IMR-90 (cell line): ENCODE measurements around the gene GNAS-AS1.

ENCODE experiments used
- MAFK ChIP-seq: IDR thresholded peaks from 2 replicates; pipeline ENCODE4 v1.6.1; 2012; ENCODE audit warnings: low read depth, low read length, improper control_type of control experiment
- MAZ ChIP-seq: IDR thresholded peaks from 2 replicates; pipeline ENCODE4 v1.6.1; 2012; ENCODE audit warnings: low read depth, mild to moderate bottlenecking, low read length, improper control_type of control experiment, moderate library complexity, borderline replicate concordance
- POLR2A ChIP-seq: IDR thresholded peaks from 2 replicates; pipeline ENCODE4 v1.6.1; 2012; ENCODE audit warnings: mild to moderate bottlenecking, low read depth, low read length
- RAD21 ChIP-seq: IDR thresholded peaks from 2 replicates; pipeline ENCODE4 v1.6.1; 2012; ENCODE audit warnings: low read length, improper control_type of control experiment
- RFX5 ChIP-seq: IDR thresholded peaks from 2 replicates; pipeline ENCODE4 v1.8.0; 2012; ENCODE audit warnings: low read depth, mild to moderate bottlenecking, low read length, moderate library complexity
- SMC3 ChIP-seq: fragments of 150-350 bp; IDR thresholded peaks from 2 replicates; pipeline ENCODE4 v1.6.1; 2016; ENCODE audit warnings: low read depth, mild to moderate bottlenecking, antibody characterized with exemption, low read length, moderate library complexity
- TF ChIP-seq, protein P1 (sequence below): conservative IDR thresholded peaks from 2 replicates; pipeline ENCODE4 v1.5.1; 2012; ENCODE audit warnings: mild to moderate bottlenecking, low read depth, low read length, improper control_type of control experiment
- TF ChIP-seq, protein P2 (sequence below): fragments of 150-350 bp; IDR thresholded peaks from 2 replicates; pipeline ENCODE4 v1.6.1; 2017; ENCODE audit warnings: mild to moderate bottlenecking, antibody characterized with exemption, low read length, low read depth

DNA sequence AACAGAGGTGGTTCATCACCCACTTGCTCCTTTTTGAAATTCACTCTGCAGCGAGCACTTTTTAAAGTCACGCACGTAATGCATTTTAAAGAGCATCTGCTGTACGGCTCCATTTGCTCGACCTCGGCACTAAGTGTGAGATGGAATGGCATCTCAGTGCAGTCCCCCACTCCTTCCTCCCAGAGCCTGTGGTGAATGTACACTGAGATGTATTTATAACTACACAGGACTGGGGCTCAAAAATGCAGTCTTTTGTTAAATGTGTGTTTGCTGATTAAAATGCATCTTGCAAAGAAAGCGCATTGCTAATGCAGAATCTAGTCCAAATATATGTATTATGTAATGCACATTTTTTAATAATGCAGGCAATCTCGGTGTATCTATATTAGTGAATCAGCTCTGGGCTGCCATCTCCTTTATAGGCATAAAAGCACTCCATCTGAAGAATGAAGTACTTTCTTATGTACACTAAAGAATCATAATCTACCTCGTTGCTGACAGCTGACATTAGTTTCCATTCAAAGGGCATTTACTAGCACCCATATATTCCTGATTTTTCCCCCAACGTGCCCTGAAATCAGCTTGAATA, 14.0 kb downstream of the GNAS-AS1 start:
- TF ChIP-seq, protein P1, sequence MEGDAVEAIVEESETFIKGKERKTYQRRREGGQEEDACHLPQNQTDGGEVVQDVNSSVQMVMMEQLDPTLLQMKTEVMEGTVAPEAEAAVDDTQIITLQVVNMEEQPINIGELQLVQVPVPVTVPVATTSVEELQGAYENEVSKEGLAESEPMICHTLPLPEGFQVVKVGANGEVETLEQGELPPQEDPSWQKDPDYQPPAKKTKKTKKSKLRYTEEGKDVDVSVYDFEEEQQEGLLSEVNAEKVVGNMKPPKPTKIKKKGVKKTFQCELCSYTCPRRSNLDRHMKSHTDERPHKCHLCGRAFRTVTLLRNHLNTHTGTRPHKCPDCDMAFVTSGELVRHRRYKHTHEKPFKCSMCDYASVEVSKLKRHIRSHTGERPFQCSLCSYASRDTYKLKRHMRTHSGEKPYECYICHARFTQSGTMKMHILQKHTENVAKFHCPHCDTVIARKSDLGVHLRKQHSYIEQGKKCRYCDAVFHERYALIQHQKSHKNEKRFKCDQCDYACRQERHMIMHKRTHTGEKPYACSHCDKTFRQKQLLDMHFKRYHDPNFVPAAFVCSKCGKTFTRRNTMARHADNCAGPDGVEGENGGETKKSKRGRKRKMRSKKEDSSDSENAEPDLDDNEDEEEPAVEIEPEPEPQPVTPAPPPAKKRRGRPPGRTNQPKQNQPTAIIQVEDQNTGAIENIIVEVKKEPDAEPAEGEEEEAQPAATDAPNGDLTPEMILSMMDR: no peak
- no peak for TF ChIP-seq SMC3
- no peak for TF ChIP-seq POLR2A
- no peak for TF ChIP-seq RAD21
- TF ChIP-seq MAZ: no peak
- TF ChIP-seq, protein P2, sequence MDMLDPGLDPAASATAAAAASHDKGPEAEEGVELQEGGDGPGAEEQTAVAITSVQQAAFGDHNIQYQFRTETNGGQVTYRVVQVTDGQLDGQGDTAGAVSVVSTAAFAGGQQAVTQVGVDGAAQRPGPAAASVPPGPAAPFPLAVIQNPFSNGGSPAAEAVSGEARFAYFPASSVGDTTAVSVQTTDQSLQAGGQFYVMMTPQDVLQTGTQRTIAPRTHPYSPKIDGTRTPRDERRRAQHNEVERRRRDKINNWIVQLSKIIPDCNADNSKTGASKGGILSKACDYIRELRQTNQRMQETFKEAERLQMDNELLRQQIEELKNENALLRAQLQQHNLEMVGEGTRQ: no peak
- no peak for TF ChIP-seq MAFK
- TF ChIP-seq RFX5: no peak
